BLaER1 (cell line): ENCODE data around the gene RPTOR.
"Not testable (repeated sequence)": the region's sequence is repeated elsewhere in the genome, so short reads cannot be mapped to it uniquely, and the experiment has no call there.

Experiments
- H3K27ac ChIP-seq: shearing (Covaris generic); formaldehyde crosslinking; 2 replicates; pipeline ENCODE4 v1.8.1; 2022
- H3K27me3 ChIP-seq: shearing (Covaris generic); formaldehyde crosslinking; 2 replicates; pipeline ENCODE4 v1.8.1; 2022
- H3K36me3 ChIP-seq: shearing (Covaris generic); formaldehyde crosslinking; 2 replicates; pipeline ENCODE4 v1.8.1; 2022
- H3K4me1 ChIP-seq: shearing (Covaris generic); formaldehyde crosslinking; 2 replicates; pipeline ENCODE4 v1.8.1; 2022
- H3K4me2 ChIP-seq: shearing (Covaris generic); formaldehyde crosslinking; 2 replicates; pipeline ENCODE4 v1.8.1; 2022
- H3K4me3 ChIP-seq: shearing (Covaris generic); formaldehyde crosslinking; 2 replicates; pipeline ENCODE4 v1.8.1; 2022
- H3K9ac ChIP-seq: shearing (Covaris generic); formaldehyde crosslinking; 2 replicates; pipeline ENCODE4 v1.8.1; 2022
- H3K9me3 ChIP-seq: shearing (Covaris generic); formaldehyde crosslinking; 2 replicates; pipeline ENCODE4 v1.8.1; 2022
- H4K20me1 ChIP-seq: shearing (Covaris generic); formaldehyde crosslinking; 2 replicates; pipeline ENCODE4 v1.8.1; 2022
- Cebpa-rat ChIP-seq: shearing (Covaris generic); IDR thresholded peaks from 2 replicates; pipeline ENCODE4 v1.8.1; 2022

The RPTOR gene

GRCh38 chr17:80502578-80502877, 42.1 kb upstream of the RPTOR start:
- H3K4me2 ChIP-seq, result no peak overlapping the region
- H4K20me1 ChIP-seq, result no peaks in the 10 kb centered on the region
- H3K27me3 ChIP-seq, result no peaks in the 10 kb centered on the region
- peaks cover 29% of the 10 kb centered on the region for H3K4me1 ChIP-seq
- no peaks in the 10 kb centered on the region for H3K36me3 ChIP-seq
- no peak for TF ChIP-seq Cebpa-rat
- H3K4me3 ChIP-seq, result no peak overlapping the region
- H3K9ac ChIP-seq, result no peak overlapping the region
- H3K9me3 ChIP-seq, result no peaks in the 10 kb centered on the region
- no peak overlapping the region for H3K27ac ChIP-seq

GRCh38 chr17:80503031-80503430, 41.6 kb upstream of the RPTOR start:
- Histone ChIP-seq H4K20me1 (no peaks in the 10 kb centered on the region), H3K4me1 (peaks cover 26% of the 10 kb centered on the region), H3K27ac (no peak overlapping the region), H3K27me3 (no peaks in the 10 kb centered on the region), H3K4me2 (no peak overlapping the region), H3K36me3 (no peaks in the 10 kb centered on the region), H3K9me3 (no peaks in the 10 kb centered on the region), H3K4me3 (no peak overlapping the region), H3K9ac (no peak overlapping the region)
- no peak for TF ChIP-seq Cebpa-rat

DNA sequence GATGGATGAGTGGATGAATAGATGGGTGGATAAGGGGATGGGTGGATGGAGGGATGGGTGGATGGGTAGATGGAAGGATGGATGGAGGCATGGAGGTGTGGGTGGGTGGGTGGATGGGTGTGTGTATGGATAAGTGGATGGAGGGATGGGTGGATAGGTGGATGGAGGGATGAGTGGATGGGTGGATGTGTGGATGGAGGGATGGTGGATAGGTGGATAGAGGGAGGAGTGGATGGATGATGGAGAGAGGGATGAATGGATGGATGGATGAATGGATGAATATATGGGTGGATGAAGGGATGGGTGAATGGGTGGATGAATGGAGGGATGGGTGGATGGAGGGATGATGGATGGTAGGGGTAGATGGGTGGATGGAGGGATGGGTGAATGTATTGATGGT, 40.7 kb upstream of the RPTOR start:
- Histone ChIP-seq H3K9me3 (no peaks in the 10 kb centered on the region), H4K20me1 (no peaks in the 10 kb centered on the region), H3K27ac (no peak overlapping the region), H3K4me1 (peaks cover 17% of the 10 kb centered on the region), H3K36me3 (no peaks in the 10 kb centered on the region), H3K4me2 (no peak overlapping the region), H3K27me3 (no peaks in the 10 kb centered on the region), H3K4me3 (no peak overlapping the region), H3K9ac (no peak overlapping the region)
- no peak for TF ChIP-seq Cebpa-rat

DNA sequence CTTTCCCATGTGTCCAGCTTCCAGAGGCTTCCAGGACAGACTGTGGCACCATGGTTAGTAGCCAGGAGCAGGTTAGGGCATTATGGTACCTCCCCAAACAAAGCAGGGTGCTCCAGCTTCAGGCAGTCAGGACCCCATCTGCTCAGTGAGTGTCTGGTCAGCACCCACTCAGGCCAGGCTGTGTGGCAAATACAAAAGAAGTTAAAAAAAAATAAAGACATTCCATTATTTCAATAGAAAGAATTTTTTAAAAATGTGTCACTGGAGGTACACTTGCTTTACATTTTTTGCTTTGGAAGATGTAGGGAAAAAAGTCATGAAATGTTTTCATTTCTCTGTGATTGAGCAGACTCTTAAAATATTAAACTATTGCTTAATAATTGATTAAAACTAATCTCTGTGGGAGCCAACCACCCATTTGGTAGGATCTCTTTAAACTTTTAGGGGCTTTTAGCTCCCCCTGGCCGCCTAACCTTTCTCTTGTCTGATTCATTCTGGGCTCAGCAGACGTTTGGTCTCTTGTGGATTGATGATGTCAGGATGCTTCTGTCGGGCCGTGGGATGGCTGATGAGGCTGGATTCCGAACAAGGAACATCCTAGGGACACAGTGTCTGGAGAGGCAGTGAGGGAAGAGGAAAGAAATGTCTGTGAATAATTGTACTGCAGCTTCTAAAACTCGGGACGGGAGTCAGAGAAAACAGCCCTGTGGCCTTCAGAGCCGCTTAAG, 39.8 kb upstream of the RPTOR start:
- no peaks in the 10 kb centered on the region for H3K9me3 ChIP-seq
- H3K4me2 ChIP-seq, result no peak overlapping the region
- peaks cover 9% of the 10 kb centered on the region for H3K4me1 ChIP-seq
- no peak overlapping the region for H3K9ac ChIP-seq
- H3K27me3 ChIP-seq, result no peaks in the 10 kb centered on the region
- no peaks in the 10 kb centered on the region for H4K20me1 ChIP-seq
- TF ChIP-seq Cebpa-rat, result no peak
- no peaks in the 10 kb centered on the region for H3K36me3 ChIP-seq
- H3K27ac ChIP-seq, result no peak overlapping the region
- H3K4me3 ChIP-seq, result no peak overlapping the region

DNA sequence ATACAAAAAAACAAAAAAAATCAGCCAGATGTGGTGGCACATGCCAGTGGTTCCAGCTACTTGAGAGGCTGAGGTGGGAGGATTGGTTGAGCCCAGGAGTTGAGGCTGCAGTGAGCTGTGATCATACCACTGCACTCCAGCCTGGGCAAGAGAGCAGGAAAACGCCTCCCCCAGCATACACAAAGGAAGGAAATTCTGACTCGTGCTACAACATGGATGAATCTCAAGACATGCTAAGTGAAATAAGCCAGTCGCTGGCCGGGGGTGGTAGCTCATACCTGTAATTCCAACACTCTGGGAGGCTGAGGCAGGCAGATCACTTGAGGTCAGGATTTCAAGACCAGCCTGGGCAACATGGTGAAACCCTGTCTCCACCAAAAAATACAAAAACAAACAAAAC, 37.5 kb upstream of the RPTOR start:
- H3K9me3 ChIP-seq, H3K4me2 ChIP-seq, H3K36me3 ChIP-seq, H3K4me3 ChIP-seq, H4K20me1 ChIP-seq, H3K27me3 ChIP-seq, H3K4me1 ChIP-seq, H3K27ac ChIP-seq, H3K9ac ChIP-seq: not testable (repeated sequence)

GRCh38 chr17:80507965-80508364, 36.7 kb upstream of the RPTOR start:
- H3K9me3 ChIP-seq, result no peaks in the 10 kb centered on the region
- no peaks in the 10 kb centered on the region for H3K27me3 ChIP-seq
- no peak overlapping the region for H3K9ac ChIP-seq
- no peaks in the 10 kb centered on the region for H3K36me3 ChIP-seq
- no peak overlapping the region for H3K4me3 ChIP-seq
- no peaks in the 10 kb centered on the region for H4K20me1 ChIP-seq
- no peak for TF ChIP-seq Cebpa-rat
- H3K4me2 ChIP-seq, result no peak overlapping the region
- H3K4me1 ChIP-seq, result no peaks in the 10 kb centered on the region
- H3K27ac ChIP-seq, result no peak overlapping the region

DNA sequence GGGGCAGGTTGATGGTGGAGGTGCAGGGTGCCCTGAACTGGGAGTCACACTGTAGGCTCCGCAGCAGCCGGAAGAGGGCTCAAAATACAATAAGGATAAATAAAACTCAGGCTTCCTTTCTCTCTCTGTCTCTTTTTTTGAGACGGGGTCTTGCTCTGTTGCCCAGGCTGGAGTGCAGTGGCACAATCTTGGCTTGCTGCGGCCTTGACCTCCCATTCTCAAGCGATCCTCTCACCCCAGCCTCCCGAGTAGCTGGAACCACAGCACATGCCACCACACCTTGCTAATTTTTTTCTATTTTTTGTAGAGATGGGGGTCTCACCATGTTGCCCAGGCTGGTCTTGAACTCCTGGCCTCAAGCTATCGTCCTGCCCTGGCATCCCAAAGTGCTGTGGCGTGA, 35.3 kb upstream of the RPTOR start:
- TF ChIP-seq Cebpa-rat, result no peak
- Histone ChIP-seq H3K9me3 (no peaks in the 10 kb centered on the region), H3K4me2 (no peak overlapping the region), H3K4me1 (no peaks in the 10 kb centered on the region), H3K9ac (no peak overlapping the region), H3K27me3 (no peaks in the 10 kb centered on the region), H3K27ac (no peak overlapping the region), H3K4me3 (no peak overlapping the region), H3K36me3 (no peaks in the 10 kb centered on the region), H4K20me1 (no peaks in the 10 kb centered on the region)

GRCh38 chr17:80510132-80510531, 34.5 kb upstream of the RPTOR start:
- TF ChIP-seq Cebpa-rat, result no peak
- H4K20me1 ChIP-seq, result no peaks in the 10 kb centered on the region
- no peak overlapping the region for H3K9ac ChIP-seq
- H3K4me3 ChIP-seq, result no peak overlapping the region
- H3K4me2 ChIP-seq, result no peak overlapping the region
- no peaks in the 10 kb centered on the region for H3K36me3 ChIP-seq
- no peaks in the 10 kb centered on the region for H3K4me1 ChIP-seq
- H3K27me3 ChIP-seq, result no peaks in the 10 kb centered on the region
- H3K9me3 ChIP-seq, result no peaks in the 10 kb centered on the region
- no peak overlapping the region for H3K27ac ChIP-seq

GRCh38 chr17:80510772-80511171, 33.9 kb upstream of the RPTOR start:
- no peaks in the 10 kb centered on the region for H4K20me1 ChIP-seq
- no peak overlapping the region for H3K4me2 ChIP-seq
- H3K9me3 ChIP-seq, result no peaks in the 10 kb centered on the region
- no peaks in the 10 kb centered on the region for H3K27me3 ChIP-seq
- H3K4me3 ChIP-seq, result no peak overlapping the region
- no peak overlapping the region for H3K9ac ChIP-seq
- H3K4me1 ChIP-seq, result no peaks in the 10 kb centered on the region
- no peak overlapping the region for H3K27ac ChIP-seq
- no peaks in the 10 kb centered on the region for H3K36me3 ChIP-seq
- TF ChIP-seq Cebpa-rat, result no peak

DNA sequence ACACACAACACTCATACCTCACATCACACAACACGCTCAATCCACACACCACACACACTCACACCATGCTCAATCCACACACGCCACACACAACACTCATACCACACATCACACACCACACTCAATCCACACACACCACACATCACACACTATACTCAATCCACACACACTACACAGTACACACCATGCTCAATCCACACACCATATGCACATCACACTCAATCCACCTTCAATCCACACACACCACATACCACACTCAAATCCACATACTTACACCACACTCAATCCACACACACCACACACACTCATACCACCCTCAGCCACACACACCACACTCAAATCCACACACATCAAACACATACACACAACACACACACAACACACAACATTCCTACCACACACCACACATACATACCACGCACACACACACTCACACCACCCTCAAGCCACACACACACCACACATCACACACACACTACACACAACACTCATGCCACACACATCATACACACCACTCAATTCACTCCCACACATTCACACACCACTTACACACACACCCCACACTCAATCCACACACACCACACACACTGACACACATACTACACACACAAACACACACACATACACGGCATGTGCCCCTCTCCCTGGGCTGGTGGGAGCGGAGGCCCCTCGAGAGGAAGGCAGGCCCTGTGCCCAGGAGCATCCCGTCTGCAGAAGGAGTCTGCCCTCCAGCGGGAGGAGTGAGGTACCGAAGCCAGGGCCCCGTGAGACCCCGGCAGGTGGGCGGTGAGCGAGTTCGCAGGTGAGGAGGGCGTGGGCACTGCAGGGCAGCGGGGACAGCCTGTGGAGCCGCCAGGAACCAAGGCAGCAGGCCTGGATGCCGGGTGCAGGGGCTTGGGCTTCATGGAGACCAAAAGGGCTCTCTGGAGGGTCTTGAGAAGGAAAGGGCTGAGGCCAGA, 33.1 kb upstream of the RPTOR start:
- no peak overlapping the region for H3K27ac ChIP-seq
- no peak overlapping the region for H3K4me2 ChIP-seq
- no peaks in the 10 kb centered on the region for H3K27me3 ChIP-seq
- H4K20me1 ChIP-seq, result no peaks in the 10 kb centered on the region
- no peaks in the 10 kb centered on the region for H3K4me1 ChIP-seq
- H3K36me3 ChIP-seq, result no peaks in the 10 kb centered on the region
- H3K9ac ChIP-seq, result no peak overlapping the region
- no peak for TF ChIP-seq Cebpa-rat
- H3K9me3 ChIP-seq, result no peaks in the 10 kb centered on the region
- no peak overlapping the region for H3K4me3 ChIP-seq
